NCI-H1092 treated with DMSO at 0.1 percent for 48 hours (cell line): ENCODE data around the gene WWOX.

Source experiments
- DNase-seq: peaks from one replicate; lab custom pipeline; 2025; lab: John Stamatoyannopoulos, UW

The WWOX gene

DNA sequence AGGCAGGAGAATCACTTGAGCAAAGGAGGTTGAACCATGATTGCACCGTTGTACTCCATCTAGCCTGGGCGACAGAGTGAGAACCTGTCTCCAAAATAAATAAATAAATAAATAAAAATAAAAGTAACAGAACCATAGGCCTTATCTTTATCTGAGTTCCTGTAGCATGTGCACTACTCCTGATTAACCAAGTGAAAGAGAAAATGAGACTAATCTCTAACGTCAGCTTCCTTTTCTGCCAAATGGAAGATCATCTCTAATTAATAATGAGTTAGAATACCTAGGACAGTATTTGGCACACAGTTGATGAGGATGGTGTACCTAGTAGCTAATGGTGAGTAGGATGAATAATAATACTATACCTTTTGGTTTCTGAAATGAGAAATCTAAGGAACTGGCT lies 520.4 kb downstream of the WWOX start:
- no peak for DNase-seq

DNA sequence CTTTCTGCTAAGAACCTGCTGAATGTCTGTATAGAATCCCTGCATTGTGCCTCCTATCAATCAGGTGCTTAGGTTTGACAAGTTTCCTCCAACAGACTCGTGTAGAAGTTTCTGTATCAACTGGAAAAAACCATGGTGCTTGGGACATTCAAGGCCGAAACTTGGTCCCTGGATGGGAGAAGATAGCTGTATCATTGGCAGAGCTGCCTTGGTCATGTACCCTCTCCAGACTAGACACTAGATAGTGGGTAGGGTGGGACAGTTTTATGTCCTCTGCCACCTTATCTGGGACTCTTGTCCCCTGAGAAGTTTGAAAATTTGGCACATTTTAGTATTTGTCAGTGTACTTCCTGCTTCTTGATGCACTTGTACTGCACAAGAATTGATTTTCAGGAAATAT lies 520.8 kb downstream of the WWOX start:
- no peak for DNase-seq

- DNase-seq: no peak
Observed at GRCh38 chr16:78623796-78624195, 524.3 kb downstream of the WWOX start.

- DNase-seq: no peak
Observed at GRCh38 chr16:78624366-78624765, 524.9 kb downstream of the WWOX start.

- DNase-seq: no peak
Observed at GRCh38 chr16:78628461-78629045, 529.1 kb downstream of the WWOX start.

DNA sequence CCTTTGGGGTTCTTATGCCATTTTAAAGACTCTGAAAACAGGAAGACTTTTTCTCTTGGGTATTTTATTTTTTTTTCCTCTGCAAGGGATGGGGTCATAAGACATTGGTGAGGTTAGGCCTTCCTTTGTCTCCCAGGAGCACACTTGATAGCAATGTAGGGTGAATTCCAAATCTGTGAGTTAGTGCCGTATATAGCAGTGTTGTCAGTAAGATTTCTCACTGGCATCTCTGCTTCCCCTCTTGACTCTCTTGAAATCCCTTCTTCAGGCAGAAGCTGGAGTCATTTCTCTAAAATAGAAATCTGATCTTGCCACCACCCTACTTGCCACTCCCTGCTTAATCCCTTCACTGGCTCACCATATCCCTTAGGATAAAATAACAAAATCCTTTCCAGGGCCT lies 529.7 kb downstream of the WWOX start:
- DNase-seq: no peak

- DNase-seq: no peak
Observed at GRCh38 chr16:78630102-78630501, 530.6 kb downstream of the WWOX start.

GRCh38 chr16:78633551-78633950 lies 534.1 kb downstream of the WWOX start:
- no peak for DNase-seq

DNA sequence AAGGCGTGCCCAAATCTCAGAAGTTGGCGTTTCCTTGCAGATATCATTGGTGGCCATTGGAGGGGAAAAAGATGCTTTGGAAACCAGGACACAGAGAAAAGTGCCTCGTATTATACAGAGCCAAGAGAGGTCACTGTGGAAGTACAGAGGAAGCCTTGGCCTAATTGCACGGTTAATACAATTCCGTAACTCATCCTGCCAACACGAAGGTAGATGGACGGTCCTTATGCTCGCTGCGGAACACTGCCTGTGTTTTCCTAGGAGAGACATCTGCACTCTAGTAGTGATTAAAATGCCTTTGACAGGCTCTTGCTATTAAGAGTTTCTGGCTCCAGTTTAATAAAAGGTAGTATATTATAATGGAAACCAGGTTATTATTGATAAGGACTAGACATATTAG lies 536.4 kb downstream of the WWOX start:
- DNase-seq: no peak

- no peak for DNase-seq
Observed at GRCh38 chr16:78638371-78638770, 538.9 kb downstream of the WWOX start.

- DNase-seq: no peak
Observed at GRCh38 chr16:78639775-78640174, 540.3 kb downstream of the WWOX start.

GRCh38 chr16:78640886-78641285 lies 541.4 kb downstream of the WWOX start:
- no peak for DNase-seq

DNA sequence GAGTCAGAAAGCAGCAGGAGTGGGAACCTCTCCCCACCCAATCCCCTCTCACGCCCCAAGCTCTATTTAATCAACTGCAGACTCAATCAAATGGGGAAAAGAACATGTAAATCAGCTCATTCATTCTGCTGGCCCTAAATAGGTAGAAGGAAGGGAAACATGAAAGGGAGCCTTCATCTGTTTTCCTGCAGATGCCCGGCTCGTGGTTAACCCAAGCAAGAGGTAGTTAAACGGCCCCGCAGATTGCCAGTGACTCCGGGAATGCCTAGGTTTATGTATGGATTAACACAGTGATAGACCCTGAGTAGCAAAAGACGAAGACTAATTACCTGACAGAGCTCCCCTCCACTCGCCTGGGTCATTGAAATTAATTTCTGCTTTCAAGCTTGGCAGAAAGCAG lies 542.0 kb downstream of the WWOX start:
- no peak for DNase-seq

- no peak for DNase-seq
Observed at GRCh38 chr16:78642621-78643285, 543.3 kb downstream of the WWOX start.

DNA sequence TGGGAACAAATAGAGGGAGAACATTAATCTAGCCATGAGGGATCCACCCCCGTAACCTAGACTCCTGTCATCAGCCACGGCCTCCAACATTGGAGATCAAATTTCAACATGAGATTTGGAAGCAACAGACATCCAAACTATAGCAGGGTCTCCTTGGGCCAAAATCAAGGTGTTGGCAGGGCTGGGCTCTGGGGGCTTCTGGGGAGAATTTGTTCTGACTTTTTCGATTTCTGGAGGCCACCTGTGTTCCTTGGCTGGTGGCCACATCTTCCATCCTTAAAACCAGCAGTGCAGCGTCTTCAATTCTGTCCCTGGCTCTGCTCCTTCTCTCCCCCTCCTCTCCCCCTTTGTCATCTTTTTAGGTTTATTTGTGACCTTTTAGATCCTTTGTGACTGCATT lies 546.2 kb downstream of the WWOX start:
- DNase-seq: no peak

DNA sequence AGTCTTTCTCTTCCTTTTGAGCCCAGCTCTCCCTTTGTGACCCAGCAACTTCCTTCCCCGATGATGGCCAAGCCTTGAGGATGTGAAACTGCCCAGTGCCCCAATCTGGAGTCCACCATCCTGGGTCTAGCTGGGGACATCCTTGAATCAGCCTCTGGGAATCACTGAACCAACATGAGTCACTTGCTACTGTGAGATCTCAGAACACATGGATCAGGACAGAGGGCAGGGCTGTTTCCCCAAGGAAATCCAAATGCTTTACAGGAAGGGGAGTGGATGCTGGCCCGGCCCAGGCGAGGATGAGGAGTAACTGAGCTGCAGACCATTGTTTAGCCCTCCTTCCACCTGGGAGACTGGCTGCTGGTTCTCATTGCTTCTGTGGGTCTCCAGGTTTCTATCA lies 547.6 kb downstream of the WWOX start:
- no peak for DNase-seq

GRCh38 chr16:78647491-78647890 lies 548.0 kb downstream of the WWOX start:
- no peak for DNase-seq

GRCh38 chr16:78648517-78648916 lies 549.1 kb downstream of the WWOX start:
- no peak for DNase-seq

- DNase-seq: no peak
Observed at GRCh38 chr16:78650339-78651074, 551.1 kb downstream of the WWOX start.

- DNase-seq: no peak
Observed at GRCh38 chr16:78654929-78655328, 555.5 kb downstream of the WWOX start.

DNA sequence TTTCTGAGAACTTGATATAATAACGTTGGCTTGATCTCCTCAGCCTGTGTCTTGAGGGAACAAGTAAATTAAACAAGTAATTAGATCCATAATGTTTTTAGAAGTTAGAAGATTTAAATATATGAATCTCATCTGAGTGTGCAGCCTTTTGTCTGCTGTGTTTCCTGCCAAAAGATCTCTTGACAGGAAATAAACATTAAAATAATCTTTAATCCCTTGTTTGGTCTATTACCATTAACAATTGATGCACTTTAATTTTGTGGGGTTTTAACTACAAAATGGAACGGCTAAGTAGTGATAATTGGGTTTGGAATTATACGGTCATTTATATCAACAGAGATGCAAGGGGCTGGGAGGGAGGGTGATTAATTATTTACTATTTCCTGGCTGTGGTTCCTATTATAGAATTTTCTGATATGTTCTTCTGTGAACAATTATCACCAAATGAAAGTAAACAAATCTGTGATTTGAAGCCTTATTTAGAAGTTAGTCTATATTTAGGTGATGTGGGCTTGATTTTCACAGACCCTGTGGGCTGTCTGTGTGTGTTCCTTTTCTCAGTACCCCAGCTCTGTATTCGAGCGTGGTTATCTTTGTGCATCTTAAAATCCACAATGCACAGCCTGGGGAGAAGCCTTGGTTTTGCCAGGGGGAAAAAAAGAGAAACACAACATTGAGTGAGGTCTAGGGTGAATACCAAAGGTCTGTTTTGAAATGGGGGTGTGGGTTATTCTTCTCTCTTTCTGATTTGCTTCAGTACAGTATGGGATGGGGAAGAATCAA lies 556.1 kb downstream of the WWOX start:
- DNase-seq: no peak

GRCh38 chr16:78656887-78657286 lies 557.4 kb downstream of the WWOX start:
- no peak for DNase-seq

DNA sequence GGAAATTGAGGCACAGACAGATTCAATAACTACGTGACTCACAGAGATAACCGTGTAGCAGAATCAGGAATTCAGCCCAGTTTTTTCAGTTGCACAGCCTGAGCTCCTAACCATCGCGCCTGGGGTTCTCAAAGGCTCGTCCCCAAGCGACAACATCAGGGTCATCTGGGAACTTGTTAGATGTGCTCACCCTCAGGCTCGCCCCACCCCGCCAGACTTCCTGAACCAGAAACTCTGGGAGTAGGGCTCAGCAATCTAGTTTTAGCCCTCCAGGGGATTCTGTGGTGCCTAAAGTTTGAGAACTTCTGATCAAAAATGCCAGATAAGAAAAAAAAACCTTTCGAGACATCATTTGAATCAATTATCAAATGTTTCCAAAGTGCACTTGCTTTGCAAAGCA lies 559.8 kb downstream of the WWOX start:
- DNase-seq: no peak
